Activated CD4-positive, alpha-beta memory T cell treated with anti-CD3 and anti-CD28 coated beads for 36 hours (primary cell): ENCODE measurements around the gene SDCCAG8. TPM values are rescaled to one million over a fixed set of nuclear protein-coding genes. Genes with fewer than 3 reads are reported as not detected.

Source experiments
- CTCF ChIA-PET: fragments of 350-600 bp; sonication (Branson Sonifier 250); formaldehyde crosslinking; loops from one replicate; lab custom pipeline; 2021; ENCODE audit warnings: antibody characterized with exemption, inconsistent platforms; lab: Charles Lee
- POLR2A ChIA-PET: fragments of 350-600 bp; sonication (Branson Sonifier 250); formaldehyde crosslinking; loops from one replicate; lab custom pipeline; 2021; ENCODE audit warnings: antibody characterized with exemption; lab: Charles Lee
- DNase-seq: peaks from one replicate; pipeline ENCODE4 v3.0.0-alpha.2; 2020
- H3K27ac Mint-ChIP-seq: one replicate; pipeline ENCODE4 v1.8.0; 2021; ENCODE audit warnings: mixed read lengths
- H3K27me3 Mint-ChIP-seq: one replicate; pipeline ENCODE4 v1.8.0; 2021; ENCODE audit warnings: mixed read lengths
- H3K36me3 Mint-ChIP-seq: one replicate; pipeline ENCODE4 v1.8.0; 2021; ENCODE audit warnings: mixed read lengths
- H3K4me1 Mint-ChIP-seq: one replicate; pipeline ENCODE4 v1.8.0; 2021; ENCODE audit warnings: low read depth, mixed read lengths
- H3K4me3 Mint-ChIP-seq: one replicate; pipeline ENCODE4 v1.8.0; 2021; ENCODE audit warnings: mild to moderate bottlenecking, mixed read lengths
- H3K9me3 Mint-ChIP-seq: one replicate; pipeline ENCODE4 v1.8.0; 2021; ENCODE audit warnings: mixed read lengths
- intact Hi-C: fragments of 100-400 bp; cut with micrococcal nuclease; formaldehyde crosslinking; loops from one replicate; pipeline ENCODE4 v1.15.1; 2023
- total RNA-seq, 2 experiments: library from RNA; stranded (reverse); gene quantifications; one replicate each; pipeline ENCODE4 v1.2.3, GENCODE V29; 2021

The SDCCAG8 gene
- total RNA-seq, 2 experiments from 2014 or later: 20.7 to 23.2 TPM

DNA sequence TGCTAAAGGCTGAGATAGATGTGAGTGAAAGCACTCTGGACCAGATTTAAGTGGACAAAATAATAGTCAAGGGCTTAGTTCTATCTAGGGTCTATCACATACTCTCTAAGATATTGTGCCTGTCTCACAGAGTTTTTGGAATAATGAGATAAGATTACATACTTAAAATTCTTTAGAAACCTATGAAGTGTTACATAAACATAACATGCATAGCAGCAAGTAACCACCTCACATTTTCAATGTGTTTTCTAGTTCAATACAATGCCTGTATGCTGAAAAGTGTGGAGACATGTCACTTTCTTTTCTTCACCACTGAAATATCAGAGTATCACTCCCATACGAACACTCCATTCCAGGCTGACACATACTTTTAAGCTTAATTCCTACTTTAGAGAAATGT is 16.2 kb downstream of the SDCCAG8 start:
- peaks cover 25% of the 10 kb centered on the region for H3K36me3 Mint-ChIP-seq
- no peaks in the 10 kb centered on the region for H3K27me3 Mint-ChIP-seq
- intact Hi-C loops: no loop called here
- POLR2A ChIA-PET: no interaction called here
- no peak for DNase-seq
- no peak overlapping the region for H3K4me3 Mint-ChIP-seq
- H3K4me1 Mint-ChIP-seq: peaks cover 4% of the 10 kb centered on the region
- H3K9me3 Mint-ChIP-seq: no peaks in the 10 kb centered on the region
- CTCF ChIA-PET: no interaction called here
- no peak overlapping the region for H3K27ac Mint-ChIP-seq

DNA sequence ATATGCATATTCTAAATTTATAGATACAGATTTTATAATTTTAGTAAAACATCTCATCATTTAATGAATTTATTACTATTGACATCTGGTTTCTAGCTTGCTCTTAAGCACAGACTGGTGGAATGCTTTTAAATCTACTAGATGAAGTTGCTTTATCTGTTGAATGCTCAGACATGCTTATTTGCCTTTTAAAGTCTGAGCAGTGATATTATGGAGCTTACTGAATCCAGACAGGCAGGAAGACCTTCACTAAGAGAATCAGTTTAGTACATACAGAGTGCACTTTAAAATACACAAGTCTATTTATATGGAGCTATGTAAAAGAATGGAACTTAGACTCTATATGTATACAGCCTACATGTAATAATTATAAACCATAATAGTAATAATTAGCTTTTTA is 16.6 kb downstream of the SDCCAG8 start:
- intact Hi-C loops: no loop called here
- no peak for DNase-seq
- H3K36me3 Mint-ChIP-seq: peaks cover 29% of the 10 kb centered on the region
- H3K9me3 Mint-ChIP-seq: no peaks in the 10 kb centered on the region
- ChIA-PET POLR2A (no interaction called here), CTCF (no interaction called here)
- H3K27me3 Mint-ChIP-seq: no peaks in the 10 kb centered on the region
- no peak overlapping the region for H3K4me3 Mint-ChIP-seq
- no peak overlapping the region for H3K27ac Mint-ChIP-seq
- H3K4me1 Mint-ChIP-seq: peaks cover 4% of the 10 kb centered on the region

DNA sequence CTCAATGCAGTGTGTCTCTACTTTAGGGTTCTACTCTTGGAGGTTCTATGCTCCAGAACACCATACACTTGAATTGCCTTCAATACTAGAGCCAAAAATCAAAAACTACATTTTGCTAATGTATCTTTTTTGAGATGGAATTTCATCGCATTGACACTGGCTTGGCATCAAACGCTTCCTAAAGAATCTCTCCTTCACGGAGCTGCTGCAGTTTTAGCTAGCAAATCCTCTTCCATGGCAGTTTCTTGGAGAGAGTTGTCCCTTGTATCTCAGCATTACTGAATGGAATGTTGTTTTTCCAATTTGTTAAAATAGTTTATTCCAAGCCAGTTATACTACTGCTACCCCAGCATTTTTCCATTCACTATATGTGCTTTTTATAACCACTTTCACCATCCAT is 17.7 kb downstream of the SDCCAG8 start:
- Mint-ChIP-seq H3K4me1 (peaks cover 4% of the 10 kb centered on the region), H3K9me3 (no peaks in the 10 kb centered on the region), H3K4me3 (no peak overlapping the region), H3K27me3 (no peaks in the 10 kb centered on the region), H3K27ac (no peak overlapping the region), H3K36me3 (peaks cover 35% of the 10 kb centered on the region)
- CTCF ChIA-PET: no interaction called here
- DNase-seq: no peak
- intact Hi-C loops: no loop called here
- POLR2A ChIA-PET: no interaction called here

GRCh38 chr1:243273945-243274344 is 18.1 kb downstream of the SDCCAG8 start:
- Mint-ChIP-seq H3K4me1 (peaks cover 4% of the 10 kb centered on the region), H3K27ac (no peak overlapping the region), H3K27me3 (no peaks in the 10 kb centered on the region), H3K9me3 (no peaks in the 10 kb centered on the region), H3K4me3 (no peak overlapping the region), H3K36me3 (peaks cover 35% of the 10 kb centered on the region)
- CTCF ChIA-PET: no interaction called here
- POLR2A ChIA-PET: no interaction called here
- intact Hi-C loops: no loop called here
- no peak for DNase-seq

- Mint-ChIP-seq H3K27me3 (no peaks in the 10 kb centered on the region), H3K4me3 (no peak overlapping the region), H3K9me3 (no peaks in the 10 kb centered on the region), H3K4me1 (peaks cover 4% of the 10 kb centered on the region), H3K36me3 (peaks cover 35% of the 10 kb centered on the region), H3K27ac (no peak overlapping the region)
- POLR2A ChIA-PET: no interaction called here
- intact Hi-C loops: no loop called here
- CTCF ChIA-PET: no interaction called here
- no peak for DNase-seq
Measured at GRCh38 chr1:243275316-243275715, 19.5 kb downstream of the SDCCAG8 start.

DNA sequence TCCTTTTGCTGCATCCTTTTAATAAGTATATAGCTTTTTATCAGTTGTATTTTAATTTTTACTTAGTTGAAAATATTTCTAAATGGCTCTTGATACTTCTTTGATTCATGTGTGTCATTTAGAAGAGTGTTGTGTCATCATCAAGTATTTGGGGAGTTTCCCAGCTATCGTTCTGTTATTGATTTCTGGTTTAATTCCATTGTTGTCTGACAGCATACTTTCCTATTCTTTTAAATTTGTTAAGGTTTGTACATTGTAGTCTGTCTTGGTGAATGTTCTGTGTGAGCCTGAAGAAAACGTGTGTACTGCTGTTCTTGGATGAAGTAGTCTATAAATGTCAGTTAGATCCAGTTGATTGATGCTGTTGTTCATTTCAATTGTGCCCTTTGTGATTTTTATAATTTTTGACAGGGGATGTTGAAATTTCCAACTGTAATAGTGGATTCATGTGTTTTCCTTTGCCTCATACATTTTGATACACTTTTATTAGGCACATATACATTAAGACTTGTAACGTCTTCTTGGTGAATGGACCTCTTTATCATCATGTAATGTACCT is 24.8 kb downstream of the SDCCAG8 start:
- intact Hi-C loops: no loop called here
- H3K9me3 Mint-ChIP-seq: peaks cover 2% of the 10 kb centered on the region
- H3K4me1 Mint-ChIP-seq: peaks cover 7% of the 10 kb centered on the region
- ChIA-PET POLR2A (no interaction called here), CTCF (no interaction called here)
- no peaks in the 10 kb centered on the region for H3K27me3 Mint-ChIP-seq
- H3K4me3 Mint-ChIP-seq: no peak overlapping the region
- H3K27ac Mint-ChIP-seq: no peak overlapping the region
- H3K36me3 Mint-ChIP-seq: peaks cover 47% of the 10 kb centered on the region
- no peak for DNase-seq

DNA sequence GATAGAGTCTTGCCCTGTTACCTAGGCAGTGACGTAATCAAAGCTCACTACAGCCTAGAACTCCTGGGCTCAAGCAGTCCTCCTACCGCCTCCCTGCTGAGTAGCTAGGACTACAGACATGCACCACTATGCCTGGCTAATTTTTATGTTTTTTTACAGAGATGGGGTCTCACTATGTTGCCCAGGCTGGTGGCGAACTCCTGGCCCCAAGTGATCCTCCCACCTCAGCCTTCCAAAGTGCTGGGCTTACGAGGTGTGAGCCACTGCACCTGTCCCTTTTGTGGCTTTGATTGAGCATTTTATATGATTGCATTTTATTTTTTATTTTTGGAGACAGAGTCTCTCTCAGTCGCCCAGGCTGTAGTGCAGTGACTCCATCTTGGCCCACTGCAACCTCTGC is 25.8 kb downstream of the SDCCAG8 start:
- no peaks in the 10 kb centered on the region for H3K27me3 Mint-ChIP-seq
- DNase-seq: no peak
- no peak overlapping the region for H3K27ac Mint-ChIP-seq
- peaks cover 43% of the 10 kb centered on the region for H3K36me3 Mint-ChIP-seq
- peaks cover 11% of the 10 kb centered on the region for H3K4me1 Mint-ChIP-seq
- H3K9me3 Mint-ChIP-seq: peaks cover 2% of the 10 kb centered on the region
- intact Hi-C loops: no loop called here
- H3K4me3 Mint-ChIP-seq: no peak overlapping the region
- CTCF ChIA-PET: no interaction called here
- POLR2A ChIA-PET: no interaction called here

DNA sequence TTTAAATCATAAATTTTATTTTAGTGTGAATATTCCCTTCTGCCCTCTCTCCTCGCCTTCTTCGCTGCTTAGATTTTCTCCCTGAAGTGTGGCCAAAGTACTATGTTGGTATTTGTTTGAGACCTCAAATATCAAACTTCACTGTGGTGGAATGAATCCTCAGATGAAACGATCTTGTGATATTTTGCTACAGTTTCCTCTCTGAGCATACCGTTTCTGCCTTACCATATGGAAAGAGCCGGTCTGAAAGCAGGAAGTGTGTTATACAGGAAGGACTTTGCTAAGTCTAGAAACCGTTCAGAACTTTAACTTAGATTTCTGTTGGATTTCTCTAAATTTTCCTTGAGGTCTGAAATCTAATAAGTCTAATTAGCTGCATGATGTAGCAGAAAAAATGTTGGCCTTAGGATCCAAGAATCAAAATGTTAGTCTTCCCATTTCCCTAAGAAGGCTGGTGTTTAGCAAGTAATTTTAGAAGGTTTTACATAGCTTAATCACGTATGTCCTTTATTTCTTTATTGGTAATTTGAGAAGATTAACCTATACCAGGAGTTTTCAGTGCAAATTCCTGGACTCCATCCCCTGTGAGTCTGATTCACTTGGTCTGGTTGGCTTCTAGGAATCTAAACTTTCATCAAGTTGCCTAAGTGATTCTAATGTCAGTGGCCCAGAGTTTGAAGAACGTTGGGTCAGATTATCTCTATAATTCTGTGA is 30.7 kb downstream of the SDCCAG8 start:
- Mint-ChIP-seq H3K4me1 (peaks cover 17% of the 10 kb centered on the region), H3K4me3 (no peak overlapping the region), H3K27me3 (no peaks in the 10 kb centered on the region), H3K27ac (no peak overlapping the region), H3K9me3 (peaks cover 2% of the 10 kb centered on the region), H3K36me3 (peaks cover 59% of the 10 kb centered on the region)
- ChIA-PET POLR2A (interaction anchor here (2.0 to 3.4 kb wide), 2 partner anchors 30 to 31 kb away, joined by 6 to 10 read pairs; partner anchors contain the start of genes CEP170 and SDCCAG8), CTCF (no interaction called here)
- no peak for DNase-seq
- intact Hi-C loops: loop anchor here (1.0 kb wide), 1 partner anchor 31 kb away; the partner anchor contains the start of gene CEP170

DNA sequence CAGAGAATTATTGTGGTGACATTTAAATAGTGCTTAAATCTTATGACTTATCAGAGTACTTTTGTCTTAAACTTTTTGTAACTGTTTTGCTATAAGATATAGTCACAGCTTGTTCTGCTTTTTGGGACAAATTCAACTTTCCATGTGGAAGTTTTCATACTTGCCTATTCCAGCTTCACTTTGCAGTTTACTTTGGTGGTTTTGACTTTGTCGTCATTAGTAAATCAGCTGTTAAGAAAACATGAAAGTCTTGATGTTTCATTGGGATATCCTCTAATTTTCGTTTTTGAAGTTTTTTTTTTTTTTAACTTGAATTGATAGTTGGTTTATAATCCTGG is 31.3 kb downstream of the SDCCAG8 start:
- CTCF ChIA-PET: no interaction called here
- Mint-ChIP-seq H3K27me3 (no peaks in the 10 kb centered on the region), H3K4me3 (no peak overlapping the region), H3K27ac (no peak overlapping the region), H3K36me3 (peaks cover 58% of the 10 kb centered on the region), H3K9me3 (peaks cover 3% of the 10 kb centered on the region), H3K4me1 (peaks cover 17% of the 10 kb centered on the region)
- no peak for DNase-seq
- POLR2A ChIA-PET: interaction anchor here (3.4 kb wide), 1 partner anchor 31 kb away, joined by 10 read pairs; the partner anchor contains the start of genes CEP170 and SDCCAG8
- intact Hi-C loops: loop anchor here (1.0 kb wide), 1 partner anchor 32 kb away; the partner anchor contains the start of gene CEP170

DNA sequence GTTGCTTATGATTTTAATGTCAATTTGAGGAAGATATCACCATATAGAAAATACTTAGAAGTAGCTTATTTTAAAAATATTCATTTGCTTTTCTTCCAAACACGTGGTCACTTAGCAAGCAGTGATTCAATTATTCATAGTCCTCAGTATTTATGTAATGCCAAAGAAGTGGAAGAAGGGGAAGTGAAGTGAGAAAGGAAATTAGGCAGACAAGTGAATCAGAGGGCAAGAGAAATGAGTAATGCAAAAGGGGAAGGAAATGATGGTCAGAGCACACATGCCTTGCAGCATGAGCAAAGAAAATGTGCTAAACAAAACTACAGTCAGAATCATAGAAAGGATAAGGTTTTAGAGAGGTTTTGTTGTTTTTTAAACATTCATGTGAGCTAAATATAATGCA is 31.8 kb downstream of the SDCCAG8 start:
- Mint-ChIP-seq H3K36me3 (peaks cover 57% of the 10 kb centered on the region), H3K27me3 (no peaks in the 10 kb centered on the region), H3K4me1 (peaks cover 17% of the 10 kb centered on the region), H3K9me3 (peaks cover 7% of the 10 kb centered on the region), H3K27ac (peak overlapping the region; percentile 57), H3K4me3 (no peak overlapping the region)
- ChIA-PET CTCF (no interaction called here), POLR2A (interaction anchor here (3.4 kb wide), 1 partner anchor 32 kb away, joined by 10 read pairs; the partner anchor contains the start of genes CEP170 and SDCCAG8)
- no peak for DNase-seq
- intact Hi-C loops: loop anchor here (1.0 kb wide), 1 partner anchor 32 kb away; the partner anchor contains the start of gene CEP170

DNA sequence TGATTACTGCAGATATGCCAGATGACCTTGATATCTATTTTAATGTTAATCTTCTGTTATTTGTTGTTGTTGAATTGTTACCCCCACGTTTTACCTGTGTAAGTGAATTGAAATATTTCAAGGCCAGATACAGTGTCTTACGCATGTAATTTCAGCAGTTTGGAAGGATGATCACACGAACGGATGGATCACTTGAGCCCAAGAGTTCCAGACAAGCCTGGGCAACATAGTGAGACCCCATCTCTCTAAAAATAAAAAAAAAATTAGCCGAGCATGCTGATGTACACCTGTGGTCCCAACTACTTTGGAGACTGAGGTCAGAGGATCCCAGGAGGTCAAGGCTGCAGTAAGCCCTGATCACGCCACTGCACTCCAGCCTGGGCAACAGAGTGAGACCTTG is 32.2 kb downstream of the SDCCAG8 start:
- ChIA-PET POLR2A (interaction anchor here (3.4 kb wide), 1 partner anchor 32 kb away, joined by 10 read pairs; the partner anchor contains the start of genes CEP170 and SDCCAG8), CTCF (no interaction called here)
- Mint-ChIP-seq H3K36me3 (peaks cover 60% of the 10 kb centered on the region), H3K4me3 (no peak overlapping the region), H3K9me3 (peaks cover 10% of the 10 kb centered on the region), H3K27me3 (no peaks in the 10 kb centered on the region), H3K27ac (peak overlapping the region; percentile 57), H3K4me1 (peaks cover 17% of the 10 kb centered on the region)
- intact Hi-C loops: no loop called here
- DNase-seq: no peak

- no peak for DNase-seq
- Mint-ChIP-seq H3K27me3 (no peaks in the 10 kb centered on the region), H3K4me1 (peaks cover 26% of the 10 kb centered on the region), H3K9me3 (peaks cover 33% of the 10 kb centered on the region), H3K4me3 (no peak overlapping the region), H3K36me3 (peaks cover 75% of the 10 kb centered on the region), H3K27ac (no peak overlapping the region)
- ChIA-PET CTCF (no interaction called here), POLR2A (no interaction called here)
- intact Hi-C loops: no loop called here
Measured at GRCh38 chr1:243291292-243291691, 35.5 kb downstream of the SDCCAG8 start.
